ENCODE results near the gene MAP6D1.

DNA sequence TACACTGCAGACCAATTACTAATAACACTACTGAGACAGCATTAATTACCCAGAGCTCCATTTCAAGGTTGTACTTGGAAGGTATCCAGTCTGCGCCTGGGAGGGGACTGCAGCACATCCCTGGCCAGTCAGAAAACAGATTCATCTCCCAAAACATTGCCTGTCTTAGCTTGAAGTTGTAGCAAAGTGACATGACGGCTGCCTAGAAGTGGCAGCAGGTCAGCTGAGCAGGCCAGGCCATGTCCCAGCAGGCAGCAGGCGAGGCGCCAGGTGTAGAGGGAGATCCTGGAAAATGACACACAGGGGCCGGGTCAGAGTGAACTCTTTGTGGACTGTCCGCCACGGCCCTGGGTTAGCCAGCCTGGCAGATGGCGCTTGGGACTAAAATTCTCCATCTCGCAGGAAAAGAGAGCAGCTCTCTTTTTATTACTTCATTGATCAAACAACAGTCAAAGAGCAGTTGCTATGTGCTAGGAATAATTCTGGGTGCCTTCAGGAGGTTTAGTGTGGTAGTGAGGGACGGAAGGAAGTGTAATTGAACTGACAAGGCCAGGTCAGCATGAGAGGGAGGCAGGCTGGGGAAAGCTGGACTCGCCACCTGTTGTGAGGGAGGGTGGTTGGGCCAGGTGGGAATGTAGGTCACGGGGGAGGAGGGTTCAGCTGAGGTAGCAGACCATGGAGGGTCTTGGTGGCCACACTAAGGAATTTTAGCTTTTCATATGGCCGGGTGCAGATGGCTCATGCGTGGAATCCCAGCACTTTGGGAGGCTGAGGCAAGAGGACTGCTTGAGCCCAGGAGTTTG lies 1.3 kb upstream of the MAP6D1 start:
- TF ChIP-seq, protein P1, sequence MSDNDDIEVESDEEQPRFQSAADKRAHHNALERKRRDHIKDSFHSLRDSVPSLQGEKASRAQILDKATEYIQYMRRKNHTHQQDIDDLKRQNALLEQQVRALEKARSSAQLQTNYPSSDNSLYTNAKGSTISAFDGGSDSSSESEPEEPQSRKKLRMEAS (IDR thresholded peaks at IDR 0.05; ENCODE audit: low read depth, low read length): no peak
- TF ChIP-seq, protein P2, sequence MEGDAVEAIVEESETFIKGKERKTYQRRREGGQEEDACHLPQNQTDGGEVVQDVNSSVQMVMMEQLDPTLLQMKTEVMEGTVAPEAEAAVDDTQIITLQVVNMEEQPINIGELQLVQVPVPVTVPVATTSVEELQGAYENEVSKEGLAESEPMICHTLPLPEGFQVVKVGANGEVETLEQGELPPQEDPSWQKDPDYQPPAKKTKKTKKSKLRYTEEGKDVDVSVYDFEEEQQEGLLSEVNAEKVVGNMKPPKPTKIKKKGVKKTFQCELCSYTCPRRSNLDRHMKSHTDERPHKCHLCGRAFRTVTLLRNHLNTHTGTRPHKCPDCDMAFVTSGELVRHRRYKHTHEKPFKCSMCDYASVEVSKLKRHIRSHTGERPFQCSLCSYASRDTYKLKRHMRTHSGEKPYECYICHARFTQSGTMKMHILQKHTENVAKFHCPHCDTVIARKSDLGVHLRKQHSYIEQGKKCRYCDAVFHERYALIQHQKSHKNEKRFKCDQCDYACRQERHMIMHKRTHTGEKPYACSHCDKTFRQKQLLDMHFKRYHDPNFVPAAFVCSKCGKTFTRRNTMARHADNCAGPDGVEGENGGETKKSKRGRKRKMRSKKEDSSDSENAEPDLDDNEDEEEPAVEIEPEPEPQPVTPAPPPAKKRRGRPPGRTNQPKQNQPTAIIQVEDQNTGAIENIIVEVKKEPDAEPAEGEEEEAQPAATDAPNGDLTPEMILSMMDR (IDR thresholded peaks at IDR 0.05; ENCODE audit: low read depth, low read length): no peak
- no peak for TF ChIP-seq POLR2A (IDR thresholded peaks at IDR 0.05; ENCODE audit: extremely low read depth, insufficient read length)
- TF ChIP-seq MYC (IDR thresholded peaks at IDR 0.05; ENCODE audit: low read depth, low read length): no peak

Data from NB4 (cell line).